GM21528 (cell line): ENCODE results near the gene MED25.

Experiments
- ATAC-seq: cut with Tn5 transposase; IDR thresholded peaks from one replicate; pipeline ENCODE4 v1.9.1; 2021; ENCODE audit warnings: mild to moderate bottlenecking, moderate library complexity; ENCODE audit not compliant: unreplicated experiment, low FRiP score

Gene MED25

GRCh38 chr19:49795615-49796014, 22.5 kb upstream of the MED25 start:
- ATAC-seq = no peak

GRCh38 chr19:49798574-49798973, 19.5 kb upstream of the MED25 start:
- ATAC-seq = no peak

DNA sequence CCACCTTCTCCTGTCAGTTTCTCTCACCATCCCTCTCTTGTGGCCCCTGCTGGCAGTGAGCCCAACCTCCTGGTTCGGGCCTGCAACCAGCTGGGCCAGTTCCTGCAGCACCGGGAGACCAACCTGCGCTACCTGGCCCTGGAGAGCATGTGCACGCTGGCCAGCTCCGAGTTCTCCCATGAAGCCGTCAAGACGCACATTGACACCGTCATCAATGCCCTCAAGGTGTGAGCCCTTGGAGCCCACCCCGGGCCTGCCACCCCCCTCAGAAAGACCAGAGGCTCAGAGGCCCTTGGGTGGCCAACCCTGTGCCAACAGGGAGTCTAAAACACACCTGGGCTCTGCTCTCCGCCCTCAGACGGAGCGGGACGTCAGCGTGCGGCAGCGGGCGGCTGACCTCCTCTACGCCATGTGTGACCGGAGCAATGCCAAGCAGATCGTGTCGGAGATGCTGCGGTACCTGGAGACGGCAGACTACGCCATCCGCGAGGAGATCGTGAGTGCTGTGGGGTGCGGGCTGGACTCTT, 18.8 kb upstream of the MED25 start:
- no peak for ATAC-seq

DNA sequence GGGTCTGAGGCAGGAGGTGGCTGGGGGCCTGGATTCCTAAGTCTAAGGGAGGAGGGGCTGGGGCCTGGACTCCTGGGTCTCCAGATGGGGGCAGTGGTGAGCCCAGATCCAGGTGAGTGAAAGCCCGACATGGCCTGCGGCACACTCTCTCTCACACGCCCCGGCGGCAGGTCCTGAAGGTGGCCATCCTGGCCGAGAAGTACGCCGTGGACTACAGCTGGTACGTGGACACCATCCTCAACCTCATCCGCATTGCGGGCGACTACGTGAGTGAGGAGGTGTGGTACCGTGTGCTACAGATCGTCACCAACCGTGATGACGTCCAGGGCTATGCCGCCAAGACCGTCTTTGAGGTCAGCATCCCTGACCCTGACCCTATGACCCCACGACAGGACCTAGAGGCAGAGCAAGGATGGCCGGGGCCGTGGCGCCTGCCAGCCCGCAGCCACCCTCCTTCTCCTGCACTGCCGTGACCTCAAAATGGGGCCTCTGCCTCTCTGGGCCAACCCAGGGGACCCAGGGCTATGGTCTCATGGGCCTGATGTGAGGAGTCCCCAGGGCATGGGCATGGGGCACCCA, 18.2 kb upstream of the MED25 start:
- no peak for ATAC-seq

- ATAC-seq = no peak
These were observed 17.3 kb upstream of the MED25 start for GRCh38 chr19:49800771-49801170.

DNA sequence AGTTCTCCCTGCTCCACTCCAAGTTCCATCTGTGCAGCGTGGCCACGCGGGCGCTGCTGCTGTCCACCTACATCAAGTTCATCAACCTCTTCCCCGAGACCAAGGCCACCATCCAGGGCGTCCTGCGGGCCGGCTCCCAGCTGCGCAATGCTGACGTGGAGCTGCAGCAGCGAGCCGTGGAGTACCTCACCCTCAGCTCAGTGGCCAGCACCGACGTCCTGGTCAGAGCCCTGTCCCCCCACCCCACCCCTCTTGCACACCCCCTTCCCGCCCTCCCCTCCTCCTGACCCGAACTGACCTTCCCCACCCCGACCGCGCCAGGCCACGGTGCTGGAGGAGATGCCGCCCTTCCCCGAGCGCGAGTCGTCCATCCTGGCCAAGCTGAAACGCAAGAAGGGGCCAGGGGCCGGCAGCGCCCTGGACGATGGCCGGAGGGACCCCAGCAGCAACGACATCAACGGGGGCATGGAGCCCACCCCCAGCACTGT, 16.6 kb upstream of the MED25 start:
- ATAC-seq = no peak

DNA sequence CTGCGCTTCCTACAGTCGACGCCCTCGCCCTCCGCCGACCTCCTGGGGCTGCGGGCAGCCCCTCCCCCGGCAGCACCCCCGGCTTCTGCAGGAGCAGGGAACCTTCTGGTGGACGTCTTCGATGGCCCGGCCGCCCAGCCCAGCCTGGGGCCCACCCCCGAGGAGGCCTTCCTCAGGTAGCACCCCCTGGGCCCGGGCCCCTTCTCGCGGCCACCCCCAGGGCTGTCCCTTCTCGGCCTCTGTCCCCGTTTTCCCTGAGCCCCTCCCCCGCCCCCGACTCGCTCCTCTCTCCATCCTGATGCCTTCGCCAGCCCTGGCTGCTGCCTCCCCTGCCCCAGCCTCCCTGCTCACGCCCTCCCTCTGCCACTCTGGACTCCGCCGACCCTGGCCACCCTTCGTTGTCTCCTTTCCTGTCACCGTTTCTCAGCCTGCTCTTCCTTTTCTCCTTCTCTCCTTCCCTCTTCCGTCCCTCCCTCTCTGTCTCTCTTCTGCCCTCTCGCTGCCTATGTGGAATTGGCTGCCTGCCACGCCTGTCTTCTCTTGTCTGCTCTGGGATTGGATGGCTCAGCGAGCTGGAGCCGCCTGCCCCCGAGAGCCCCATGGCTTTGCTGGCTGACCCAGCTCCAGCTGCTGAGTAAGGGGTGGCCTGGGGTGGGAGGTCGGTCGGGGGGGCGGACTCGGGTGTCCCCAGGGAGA, 16.0 kb upstream of the MED25 start:
- ATAC-seq = no peak

- no peak for ATAC-seq
These were observed 15.1 kb upstream of the MED25 start for GRCh38 chr19:49802836-49803528.

- no peak for ATAC-seq
These were observed 14.6 kb upstream of the MED25 start for GRCh38 chr19:49803529-49803856.

DNA sequence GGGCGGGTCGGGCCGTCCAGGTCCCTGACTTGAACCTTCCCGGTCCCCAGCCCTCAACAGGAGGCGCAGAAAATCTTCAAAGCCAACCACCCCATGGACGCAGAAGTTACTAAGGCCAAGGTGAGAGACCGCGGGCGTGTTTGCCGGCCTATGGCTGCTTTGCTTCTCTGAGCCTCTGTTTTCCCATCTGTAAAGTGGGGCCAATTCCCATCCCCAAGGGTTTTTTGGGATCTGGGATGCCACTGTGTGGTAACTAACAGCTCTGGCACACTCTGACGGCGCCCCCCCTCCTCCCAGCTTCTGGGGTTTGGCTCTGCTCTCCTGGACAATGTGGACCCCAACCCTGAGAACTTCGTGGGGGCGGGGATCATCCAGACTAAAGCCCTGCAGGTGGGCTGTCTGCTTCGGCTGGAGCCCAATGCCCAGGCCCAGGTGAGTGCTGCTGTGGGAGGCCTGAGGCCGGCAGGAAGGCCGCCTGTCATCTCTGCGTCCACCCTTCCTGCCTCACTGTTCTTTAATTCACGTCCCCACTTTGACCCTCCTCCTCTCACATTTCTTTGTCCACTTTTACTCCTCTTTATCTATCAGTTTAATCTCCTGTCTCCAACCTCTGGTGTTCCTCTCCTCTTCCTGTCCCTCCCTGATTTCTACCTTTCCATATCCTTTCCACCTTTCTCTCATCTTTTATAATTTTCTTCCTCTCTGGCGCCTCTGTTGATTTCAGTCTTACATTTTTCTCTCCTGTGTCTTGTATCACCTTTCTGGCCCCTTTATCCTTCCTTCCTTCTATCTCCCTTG, 12.1 kb upstream of the MED25 start:
- no peak for ATAC-seq

DNA sequence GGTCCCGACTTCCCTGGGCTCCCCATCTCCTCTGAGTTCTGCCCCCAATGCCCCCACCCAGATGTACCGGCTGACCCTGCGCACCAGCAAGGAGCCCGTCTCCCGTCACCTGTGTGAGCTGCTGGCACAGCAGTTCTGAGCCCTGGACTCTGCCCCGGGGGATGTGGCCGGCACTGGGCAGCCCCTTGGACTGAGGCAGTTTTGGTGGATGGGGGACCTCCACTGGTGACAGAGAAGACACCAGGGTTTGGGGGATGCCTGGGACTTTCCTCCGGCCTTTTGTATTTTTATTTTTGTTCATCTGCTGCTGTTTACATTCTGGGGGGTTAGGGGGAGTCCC, 11.5 kb upstream of the MED25 start:
- ATAC-seq = no peak

GRCh38 chr19:49807058-49807903, 10.8 kb upstream of the MED25 start:
- no peak for ATAC-seq

DNA sequence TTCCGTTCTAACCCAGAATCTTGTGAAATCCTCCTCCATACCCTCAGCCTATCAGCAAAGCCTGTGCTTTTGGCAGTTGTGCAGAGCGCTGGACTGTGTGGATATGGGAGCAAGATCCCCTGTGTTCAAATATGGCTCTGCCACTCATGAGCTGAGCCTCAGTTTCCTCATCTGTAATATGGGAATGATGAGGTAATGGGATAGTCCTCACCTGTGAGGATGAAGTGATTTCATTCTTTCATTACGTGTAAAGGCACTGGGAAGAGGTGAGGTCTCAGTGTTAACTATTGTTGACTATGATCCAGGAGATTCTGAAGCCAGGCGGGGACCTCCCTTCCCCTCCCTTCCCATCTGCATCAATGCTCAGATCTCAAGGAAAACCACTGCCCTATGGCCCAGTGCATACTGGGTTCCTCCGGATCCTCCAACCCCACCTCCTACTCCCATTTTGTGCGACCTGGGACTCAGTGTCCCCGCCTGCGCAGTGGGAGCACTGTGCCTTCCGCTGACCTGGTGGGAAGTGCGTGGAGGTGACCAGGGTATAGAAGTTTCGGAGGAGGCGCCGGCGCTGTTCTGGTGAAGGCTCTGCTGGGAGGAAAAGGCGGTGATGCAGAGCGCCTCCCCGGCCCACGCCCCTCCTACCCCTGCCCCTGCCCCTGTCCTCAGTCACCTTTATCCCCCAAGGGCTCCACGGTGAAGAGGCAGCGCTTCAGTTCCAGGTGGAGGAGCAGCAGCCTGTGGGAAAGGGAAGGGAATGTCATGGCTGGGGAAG, 10.0 kb upstream of the MED25 start:
- no peak for ATAC-seq

DNA sequence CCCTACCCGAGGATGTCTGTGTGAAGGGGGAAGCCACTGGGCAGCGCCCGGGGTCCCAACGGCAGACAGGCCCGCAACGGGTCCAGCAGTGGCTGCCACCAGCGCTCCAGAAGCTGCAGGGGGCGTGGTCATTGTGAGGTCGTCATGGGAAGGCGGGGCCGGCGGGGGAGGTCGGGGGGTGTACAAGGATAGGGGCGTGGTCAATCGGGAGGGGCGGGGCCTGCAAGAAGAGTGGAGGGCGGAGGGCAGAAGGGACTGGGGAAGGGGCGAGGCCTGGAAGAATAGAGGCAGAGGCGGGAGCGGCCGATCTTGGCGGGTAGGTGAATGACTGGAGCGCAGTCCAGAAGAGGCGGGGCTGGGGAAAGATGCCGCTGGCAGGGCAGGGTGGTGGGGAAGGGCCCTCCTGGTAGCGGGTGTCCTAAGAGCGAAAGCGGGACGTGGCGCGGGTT, 9.4 kb upstream of the MED25 start:
- no peak for ATAC-seq

GRCh38 chr19:49809160-49809940, 8.7 kb upstream of the MED25 start:
- ATAC-seq = no peak

DNA sequence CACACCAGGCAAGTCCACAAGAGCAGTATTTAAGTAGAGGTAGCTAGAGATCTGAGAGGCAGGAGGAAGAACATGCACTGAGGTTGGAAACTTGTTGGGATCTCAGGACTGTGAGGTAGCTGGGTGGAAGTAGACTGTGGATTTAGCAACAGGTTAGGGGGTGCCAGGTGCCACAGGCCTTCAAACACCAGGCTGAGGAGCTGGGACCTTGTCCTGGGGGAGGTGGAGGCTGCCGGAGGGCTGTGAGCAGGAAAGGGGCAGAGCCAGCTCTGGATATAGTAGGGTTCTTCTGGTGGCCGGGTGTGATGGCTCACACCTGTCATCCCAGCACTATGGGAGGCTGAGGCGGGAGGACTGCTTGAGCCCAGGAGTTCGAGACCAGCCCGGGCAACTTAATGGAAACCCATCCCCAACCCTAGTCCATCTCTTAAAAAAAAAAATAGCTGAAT, 8.1 kb upstream of the MED25 start:
- no peak for ATAC-seq

DNA sequence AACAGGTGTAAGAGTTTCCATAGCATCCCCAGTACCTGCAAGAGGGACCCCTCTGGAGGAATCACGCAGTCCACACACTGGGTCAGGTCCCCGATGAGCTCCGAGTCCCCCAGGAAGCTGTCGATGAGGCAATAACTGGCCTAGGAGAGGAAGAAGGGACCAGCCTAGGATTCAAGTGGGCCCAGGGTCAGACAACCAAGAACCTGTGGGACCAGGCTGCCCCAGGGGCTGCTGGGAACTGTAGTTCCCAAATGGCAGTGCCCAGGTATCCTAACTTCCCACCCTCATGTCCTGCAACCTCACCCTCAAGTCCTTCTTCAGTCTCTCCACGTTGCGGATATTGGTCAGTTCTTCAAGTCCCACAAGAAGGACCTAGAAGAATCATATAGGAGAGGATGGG, 6.8 kb upstream of the MED25 start:
- ATAC-seq = no peak

- ATAC-seq = no peak
These were observed 5.6 kb upstream of the MED25 start for GRCh38 chr19:49812452-49812996.
